Epithelial cell of proximal tubule (primary cell): ENCODE measurements around the gene CCDC138. TPM values are rescaled to one million over a fixed set of nuclear protein-coding genes. Genes with fewer than 3 reads are reported as not detected.

ENCODE experiments used
- DNase-seq: peaks from one replicate; pipeline ENCODE4 v3.0.0-alpha.2; 2011; ENCODE audit warnings: low read depth
- H3K4me3 ChIP-seq: 2 replicates; pipeline ENCODE4 v1.5.1; 2011; ENCODE audit warnings: low read depth, mild to moderate bottlenecking, low read length
- CTCF ChIP-seq: conservative IDR thresholded peaks from 2 replicates; pipeline ENCODE4 v1.5.1; 2012; ENCODE audit warnings: low read depth, mild to moderate bottlenecking, low read length
- total RNA-seq: library from RNA; depleted of rRNA; stranded (reverse); fragments of >200 nt; gene quantifications from 2 replicates; pipeline ENCODE4 v1.2.3, GENCODE V29; 2015

CCDC138 gene
- total RNA-seq, 1 donor from 2014 or later: 9.7 TPM

GRCh38 chr2:108910011-108910431, 123.5 kb downstream of the CCDC138 start:
- H3K4me3 ChIP-seq: no peak overlapping the region

GRCh38 chr2:108910541-108911396, 124.2 kb downstream of the CCDC138 start:
- TF ChIP-seq CTCF: no peak
- DNase-seq: no peak
- no peak overlapping the region for H3K4me3 ChIP-seq

More at GRCh38 chr2:108910011-108910431, 123.5 kb downstream of the CCDC138 start:
- DNase-seq: no peak
- TF ChIP-seq CTCF: no peak

- no peak for TF ChIP-seq CTCF
- no peak for DNase-seq
- H3K4me3 ChIP-seq: no peak overlapping the region
Measured at GRCh38 chr2:108911401-108911800, 124.8 kb downstream of the CCDC138 start.

- H3K4me3 ChIP-seq: no peak overlapping the region
- no peak for DNase-seq
- TF ChIP-seq CTCF: no peak
Measured at GRCh38 chr2:108911807-108912628, 125.4 kb downstream of the CCDC138 start.

GRCh38 chr2:108912629-108912902, 126.0 kb downstream of the CCDC138 start:
- DNase-seq: no peak
- no peak overlapping the region for H3K4me3 ChIP-seq
- TF ChIP-seq CTCF: no peak

GRCh38 chr2:108916122-108916795, 129.7 kb downstream of the CCDC138 start:
- TF ChIP-seq CTCF: no peak
- H3K4me3 ChIP-seq: no peak overlapping the region
- DNase-seq: no peak
